ENCODE measurements around the gene LAMA1.
A peak's percentile ranks its signal among the peaks of the same experiment; 100 is the strongest.

The LAMA1 gene

DNA sequence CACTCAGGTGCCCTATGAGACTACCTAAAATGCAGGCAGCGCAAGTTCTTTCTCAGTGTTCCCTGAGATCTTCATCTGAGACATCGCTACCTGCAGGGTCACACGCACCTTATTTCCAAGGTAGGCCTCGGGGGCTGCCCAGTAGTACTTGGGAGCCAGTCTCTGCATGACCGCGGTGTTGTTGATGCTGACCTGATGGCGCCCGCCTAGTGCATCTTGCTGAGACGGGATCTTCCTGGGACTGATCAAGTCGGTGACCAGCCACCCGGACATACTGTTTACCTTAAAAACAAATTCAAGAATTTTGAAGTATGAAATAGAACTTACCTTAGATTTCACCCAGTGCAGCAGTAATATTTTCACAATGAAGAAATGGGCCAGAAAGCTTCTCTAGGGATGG lies 80.1 kb downstream of the LAMA1 start:
- DNase-seq = no peak

DNA sequence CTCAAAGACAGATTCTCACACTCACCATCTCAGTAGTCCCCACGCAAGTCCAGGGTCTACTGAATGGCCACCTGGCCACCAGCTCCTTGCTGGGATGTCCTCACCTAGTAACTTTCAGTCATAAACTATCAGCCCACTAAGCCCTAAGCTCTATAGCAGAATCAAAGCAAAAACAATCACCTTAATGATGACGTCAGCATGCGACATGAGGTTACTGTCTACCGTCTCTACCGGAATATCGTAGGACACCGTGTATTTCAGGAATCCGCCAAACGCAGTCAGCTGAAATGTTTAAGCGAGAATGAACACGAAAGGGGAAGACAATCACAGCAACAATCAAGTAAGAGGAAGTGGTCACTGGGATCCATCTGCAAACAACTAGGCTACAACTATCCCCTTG lies 81.8 kb downstream of the LAMA1 start:
- no peak for DNase-seq

DNA sequence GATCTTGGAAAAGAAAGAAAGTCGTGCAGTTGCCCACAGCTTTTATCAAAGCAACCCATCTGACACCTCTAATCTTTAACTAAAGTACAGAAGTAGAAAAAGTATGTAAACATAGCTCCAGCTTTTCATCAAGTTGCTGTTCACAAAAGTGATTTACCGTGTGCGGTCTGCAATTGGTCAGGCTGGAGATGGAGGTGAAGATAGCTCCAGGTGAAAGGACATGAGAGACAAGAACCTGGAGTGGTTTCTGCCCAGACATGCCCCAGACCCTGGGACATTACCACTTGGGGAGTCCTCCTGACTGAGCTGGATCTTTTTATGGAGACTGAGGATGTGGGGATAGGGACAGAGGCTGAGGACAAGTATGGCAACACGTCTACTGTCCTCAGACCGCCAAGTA lies 82.7 kb downstream of the LAMA1 start:
- DNase-seq = no peak

DNA sequence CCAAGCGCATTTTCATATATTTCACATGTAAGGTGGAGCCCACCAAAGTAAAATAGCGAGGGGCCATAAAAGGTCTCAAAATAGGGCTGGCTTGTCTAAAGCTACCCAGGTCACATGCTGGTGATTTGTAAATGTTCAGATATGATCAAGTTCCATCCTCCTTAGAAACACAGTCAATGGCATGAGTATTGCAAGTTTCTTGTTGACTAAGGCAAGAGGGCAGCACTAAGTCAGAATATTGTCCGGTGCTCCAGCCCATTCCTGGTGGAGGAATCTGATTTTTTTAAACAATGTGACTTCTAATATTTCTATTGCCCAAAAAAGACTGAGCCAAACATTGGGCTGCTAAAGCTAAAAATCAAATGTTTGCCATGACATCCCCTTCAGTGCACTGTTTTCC lies 85.1 kb downstream of the LAMA1 start:
- DNase-seq = no peak

DNA sequence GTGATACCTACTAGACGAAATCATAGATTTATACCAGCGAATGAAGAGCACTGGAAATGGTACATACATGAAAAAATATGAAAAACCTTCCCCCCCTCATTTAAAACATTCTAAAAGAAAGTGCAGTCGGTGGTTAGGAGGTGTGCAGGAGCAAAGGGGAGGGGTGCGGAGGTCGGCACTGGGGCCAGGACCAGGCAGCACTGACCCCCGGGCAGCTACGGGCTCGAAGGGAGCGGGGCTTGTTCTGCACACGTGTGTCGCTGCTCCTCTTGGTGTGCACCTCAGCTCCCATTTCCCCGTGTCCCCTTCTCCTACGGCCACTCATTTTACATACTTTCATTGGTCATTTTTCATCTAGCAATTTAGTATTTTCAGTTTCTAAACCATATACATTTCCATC lies 89.0 kb downstream of the LAMA1 start:
- DNase-seq = no peak

DNA sequence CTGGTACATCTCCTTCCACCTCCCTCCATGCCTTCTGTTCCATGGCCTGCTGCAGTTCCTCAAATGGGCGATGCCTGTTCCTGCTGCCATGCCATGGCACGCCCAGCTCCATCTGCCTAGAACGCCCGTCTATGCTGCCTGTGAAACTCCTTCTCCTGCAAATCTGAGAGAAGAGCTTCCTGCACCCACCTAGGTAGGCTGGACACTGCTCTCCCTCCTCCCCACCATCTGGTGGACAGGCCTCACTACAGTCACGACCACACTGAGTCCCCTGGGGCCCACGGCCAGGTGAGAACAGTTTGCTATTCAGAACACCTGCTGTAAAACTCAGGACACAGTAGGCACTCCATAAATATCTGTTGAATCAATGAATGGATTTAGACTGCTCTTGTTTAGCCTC lies 92.4 kb downstream of the LAMA1 start:
- DNase-seq = no peak

DNA sequence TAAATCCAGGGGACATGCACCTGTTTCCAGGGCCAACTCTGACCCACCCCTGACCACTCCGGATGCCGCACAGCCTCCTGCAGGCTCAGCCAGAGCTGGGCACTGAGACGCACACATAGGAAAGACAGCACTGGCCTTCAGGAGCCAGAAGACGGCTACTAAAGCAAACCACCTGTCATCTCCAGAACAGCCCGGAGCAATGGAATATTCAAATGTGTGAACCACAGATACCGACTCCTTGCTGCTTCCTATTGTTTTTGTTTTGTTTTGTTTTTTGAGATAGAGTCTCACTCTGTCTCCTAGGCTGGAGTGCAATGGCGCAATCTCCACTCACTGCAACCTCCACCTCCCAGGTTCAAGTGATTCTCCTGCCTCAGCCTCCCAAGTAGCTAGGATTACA lies 94.0 kb downstream of the LAMA1 start:
- no peak for DNase-seq

DNA sequence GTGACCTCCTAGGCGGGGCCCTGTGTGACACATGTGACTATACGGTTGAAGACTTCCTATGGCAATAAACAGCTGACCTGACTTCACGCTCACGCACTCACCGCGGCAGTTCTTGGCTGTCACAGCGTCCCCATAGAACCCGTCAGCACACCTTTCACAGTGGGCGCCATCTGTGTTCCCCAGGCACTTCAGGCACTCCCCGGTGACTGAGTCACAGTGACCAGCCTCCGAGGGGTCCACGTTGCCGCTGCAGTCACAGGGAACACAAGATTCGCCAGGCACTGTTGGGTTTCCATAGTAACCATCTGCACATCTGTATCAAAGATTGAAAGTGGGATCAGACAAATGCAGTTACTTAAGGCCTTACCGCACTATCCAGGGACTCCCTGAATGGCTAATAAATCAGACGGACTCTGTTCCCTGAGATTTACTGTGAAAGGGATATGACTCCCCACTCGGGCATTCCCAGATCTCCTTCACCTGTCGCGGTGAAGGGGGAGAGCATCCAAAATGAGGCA lies 94.5 kb downstream of the LAMA1 start:
- DNase-seq = no peak

DNA sequence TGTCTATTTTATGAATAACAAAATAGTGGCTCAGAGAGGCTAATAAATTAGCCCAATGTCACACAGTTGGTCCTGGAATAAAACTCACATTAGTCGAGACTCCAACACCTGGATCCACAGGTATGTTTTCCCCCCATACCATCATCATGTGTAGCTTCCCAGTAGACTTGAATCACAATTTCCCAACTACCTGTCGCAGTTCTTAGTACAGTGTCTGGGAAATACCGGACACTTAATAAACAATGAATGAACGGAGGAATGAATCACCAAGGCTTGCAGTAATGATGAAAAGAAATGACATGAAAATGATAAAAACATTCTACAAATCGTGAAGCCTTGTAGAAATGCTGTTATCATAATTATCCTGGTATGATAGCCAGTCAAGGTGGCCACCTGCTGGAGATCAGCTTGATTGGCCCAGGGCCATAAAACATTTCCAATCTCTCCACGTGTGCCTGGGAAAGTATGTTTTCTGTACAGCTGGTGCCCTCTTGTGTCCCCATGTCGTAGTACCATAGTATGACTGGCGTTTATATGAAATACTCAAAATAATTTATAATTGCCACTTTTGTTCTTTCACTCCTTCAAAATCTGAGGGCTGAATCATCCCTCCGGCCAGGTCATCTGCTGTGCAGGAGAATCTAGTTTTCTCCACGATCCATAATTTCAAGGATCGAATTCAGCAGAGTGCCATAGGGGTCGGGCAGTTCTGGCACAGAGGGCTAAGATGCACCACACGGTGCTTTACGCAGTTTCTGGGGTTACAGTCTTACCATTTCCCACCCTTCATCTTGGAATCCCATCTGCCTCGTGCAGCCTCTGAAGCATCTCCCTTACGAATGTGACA lies 95.4 kb downstream of the LAMA1 start:
- DNase-seq = no peak

DNA sequence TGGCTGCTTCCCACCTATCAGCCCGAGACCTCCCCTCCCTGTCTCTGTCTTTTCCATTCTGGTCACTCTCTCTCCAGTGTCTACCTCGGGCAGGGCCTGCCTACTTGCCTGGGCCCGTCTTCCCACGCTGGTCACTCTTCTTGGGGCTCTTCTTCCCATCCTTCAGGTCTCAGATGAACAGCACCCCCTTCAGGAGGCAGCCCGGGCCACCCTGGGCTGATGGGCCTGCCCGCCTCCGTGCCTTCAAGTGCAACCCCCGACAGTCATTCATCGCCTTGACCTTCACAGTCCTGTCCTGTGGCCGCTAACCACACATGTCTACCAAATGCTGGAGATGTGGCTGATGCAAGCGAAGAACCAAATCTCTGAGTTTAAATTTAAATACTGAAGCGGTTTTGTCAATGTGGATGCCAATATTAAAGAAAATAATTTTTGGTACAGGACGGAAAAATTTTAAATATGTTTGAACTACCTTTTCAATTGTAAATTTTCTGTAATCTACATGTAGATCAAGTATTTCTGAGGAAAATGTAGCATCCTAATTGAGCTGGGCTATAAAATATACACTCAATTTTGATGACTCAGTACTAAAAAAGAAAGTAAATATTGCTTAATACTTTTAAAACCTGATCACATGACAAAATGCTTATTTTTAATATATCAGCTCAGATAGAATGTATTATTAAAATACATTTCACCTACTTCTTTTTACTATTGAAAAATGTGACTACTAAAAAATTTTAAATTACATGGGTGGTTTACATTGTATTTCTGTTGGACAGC lies 96.4 kb downstream of the LAMA1 start:
- no peak for DNase-seq

DNA sequence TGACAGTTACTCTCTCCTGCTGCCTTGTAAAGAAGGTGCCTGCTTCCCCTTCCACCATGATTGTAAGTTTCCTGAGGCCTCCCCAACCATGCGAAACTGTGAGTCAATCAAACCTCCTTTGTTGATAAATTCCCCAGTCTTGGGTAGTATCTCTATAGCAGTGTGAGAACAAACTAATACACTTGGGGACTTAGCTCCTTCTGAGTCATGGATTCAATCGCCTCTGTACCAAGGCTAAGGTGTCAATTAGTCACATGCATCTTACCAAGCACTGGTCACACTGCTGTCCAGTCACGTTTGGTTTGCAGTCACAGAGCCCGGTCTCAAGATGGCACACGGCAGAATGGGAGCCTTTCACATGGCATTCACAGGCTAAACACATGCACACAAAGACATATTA lies 100.6 kb downstream of the LAMA1 start:
- DNase-seq = no peak

DNA sequence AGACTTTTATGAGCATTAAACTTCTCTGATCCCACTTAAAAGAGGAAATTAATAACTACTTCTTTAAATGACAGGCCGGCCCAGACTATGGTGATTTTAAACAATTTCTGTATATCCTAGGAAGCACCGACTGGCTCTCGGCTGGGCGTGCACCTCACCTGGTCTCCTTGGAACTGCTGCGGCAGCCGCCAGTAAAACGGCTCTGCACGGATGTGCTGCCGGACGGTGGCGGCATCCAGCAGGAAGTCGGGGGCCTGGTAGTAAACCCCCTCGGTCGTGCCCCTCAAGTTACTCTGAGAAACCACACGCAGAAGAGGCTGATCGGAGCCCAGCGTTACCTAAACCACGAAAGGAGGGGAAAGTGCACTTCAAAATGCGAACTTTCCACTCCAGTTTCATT lies 106.5 kb downstream of the LAMA1 start:
- DNase-seq = no peak

DNA sequence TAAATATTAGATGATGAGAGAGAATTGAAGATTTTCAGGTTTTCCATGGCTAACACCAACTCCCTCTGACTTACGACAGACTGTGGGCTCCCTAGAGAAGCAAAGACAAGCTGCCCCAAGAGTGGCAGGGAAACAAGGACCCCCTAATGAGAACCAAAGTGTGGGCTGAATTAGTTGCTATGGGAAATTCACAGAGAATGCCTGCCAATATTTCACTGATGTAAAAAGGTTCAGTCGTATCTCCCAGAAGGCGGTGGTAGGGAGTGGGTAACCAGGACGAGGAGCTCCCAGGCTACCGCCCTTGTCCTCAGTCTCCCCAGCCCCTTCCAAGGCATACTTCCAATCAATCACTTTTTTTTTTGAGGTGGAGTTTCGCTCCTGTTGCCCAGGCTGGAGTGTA lies 113.6 kb downstream of the LAMA1 start:
- DNase-seq = no peak

DNA sequence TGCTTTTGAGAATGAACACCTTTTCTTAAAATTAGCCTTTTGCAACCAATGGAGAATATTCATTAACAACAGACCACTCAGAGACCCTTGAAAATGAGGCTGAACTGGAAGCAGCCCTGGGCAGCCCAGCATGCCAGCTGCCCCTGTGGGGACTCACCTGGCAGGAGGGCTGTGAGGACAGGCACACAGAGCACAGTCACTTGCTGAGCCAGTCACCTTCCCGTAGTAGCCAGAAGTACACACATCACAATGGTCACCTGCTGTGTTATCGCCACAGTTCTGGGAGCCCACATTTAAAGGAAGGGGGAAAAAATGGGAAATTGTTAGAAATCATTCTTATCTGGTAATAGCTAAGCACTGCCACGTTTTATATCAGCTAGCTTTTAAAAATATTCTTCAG lies 115.5 kb downstream of the LAMA1 start:
- DNase-seq = no peak

DNA sequence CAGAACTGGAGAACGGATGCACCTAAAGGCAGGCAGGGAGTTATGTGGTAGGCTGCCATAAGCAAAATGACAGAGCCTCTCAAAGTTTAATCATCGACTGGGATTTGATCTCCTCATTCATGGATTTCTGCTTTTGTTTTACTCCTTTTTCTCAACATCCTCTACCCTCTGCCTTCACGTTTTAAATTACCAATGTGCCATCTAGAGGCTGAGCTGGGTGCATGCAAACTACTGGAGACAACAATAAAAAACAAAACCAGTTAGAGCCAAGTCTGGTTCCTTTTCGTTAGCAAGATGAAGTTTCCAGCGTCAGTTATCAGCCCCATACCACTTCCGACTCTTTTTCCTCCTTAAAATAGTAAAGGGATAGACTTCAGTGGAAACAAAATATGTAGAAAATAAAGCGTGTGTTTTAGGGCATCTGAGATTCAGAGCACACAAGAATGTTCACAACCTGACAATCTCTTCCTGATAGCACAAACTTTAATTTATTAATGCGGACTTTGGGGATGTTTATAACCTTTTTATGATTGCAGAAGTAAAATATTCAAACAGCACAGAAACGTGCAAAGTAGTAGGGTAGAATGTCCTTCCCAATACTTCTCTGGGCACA lies 117.0 kb downstream of the LAMA1 start:
- DNase-seq = no peak

DNA sequence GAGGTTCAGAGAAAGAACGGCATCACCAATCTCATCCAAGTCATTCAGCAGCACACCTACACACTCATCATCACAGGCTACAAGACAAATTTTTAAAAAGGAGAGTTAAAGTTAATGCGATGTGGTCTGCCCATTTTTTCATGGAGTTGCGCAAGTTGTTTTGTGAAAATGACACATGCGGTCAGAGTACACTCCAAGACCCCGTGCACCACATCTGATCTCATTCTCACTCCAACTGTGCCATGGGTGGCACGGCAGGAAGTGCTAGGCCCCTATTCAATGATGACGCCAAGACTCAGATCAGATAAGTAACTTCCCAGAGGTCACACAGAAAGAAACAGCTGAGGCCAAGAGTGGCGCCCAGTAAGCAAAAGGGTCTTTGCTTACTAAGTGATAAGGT lies 119.8 kb downstream of the LAMA1 start:
- no peak for DNase-seq

DNA sequence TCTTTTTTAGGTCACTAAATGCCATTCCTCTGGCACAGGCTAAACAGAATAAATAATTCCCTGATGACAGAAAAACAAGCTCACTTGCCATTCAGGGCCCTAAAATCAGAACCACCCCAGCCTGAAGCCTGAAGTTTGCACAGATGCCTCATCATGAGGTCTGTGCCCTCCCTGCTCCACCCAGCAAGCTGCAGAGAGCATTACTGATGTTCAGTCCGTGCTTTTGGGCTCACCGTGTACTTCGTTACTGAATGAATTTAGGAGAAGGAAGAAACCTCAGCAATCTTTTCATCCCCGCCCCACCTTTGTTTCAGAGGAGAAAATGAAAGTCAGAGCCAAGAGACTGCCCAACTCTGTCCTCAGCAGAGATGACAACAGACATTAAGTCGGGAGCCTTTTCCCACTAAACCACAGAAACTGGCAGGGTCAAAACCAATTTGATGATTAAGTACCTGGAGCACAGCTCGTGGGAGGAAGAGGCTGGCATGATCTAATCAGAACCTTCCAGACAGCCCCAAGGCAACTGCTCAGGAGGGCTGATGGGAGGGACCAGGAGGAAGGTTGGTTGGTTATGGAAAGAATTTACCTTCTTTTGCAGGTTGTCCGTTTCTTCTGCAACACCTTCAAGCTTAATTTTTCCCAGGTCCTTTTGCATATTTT lies 122.7 kb downstream of the LAMA1 start:
- peak; percentile 1 for DNase-seq

DNA sequence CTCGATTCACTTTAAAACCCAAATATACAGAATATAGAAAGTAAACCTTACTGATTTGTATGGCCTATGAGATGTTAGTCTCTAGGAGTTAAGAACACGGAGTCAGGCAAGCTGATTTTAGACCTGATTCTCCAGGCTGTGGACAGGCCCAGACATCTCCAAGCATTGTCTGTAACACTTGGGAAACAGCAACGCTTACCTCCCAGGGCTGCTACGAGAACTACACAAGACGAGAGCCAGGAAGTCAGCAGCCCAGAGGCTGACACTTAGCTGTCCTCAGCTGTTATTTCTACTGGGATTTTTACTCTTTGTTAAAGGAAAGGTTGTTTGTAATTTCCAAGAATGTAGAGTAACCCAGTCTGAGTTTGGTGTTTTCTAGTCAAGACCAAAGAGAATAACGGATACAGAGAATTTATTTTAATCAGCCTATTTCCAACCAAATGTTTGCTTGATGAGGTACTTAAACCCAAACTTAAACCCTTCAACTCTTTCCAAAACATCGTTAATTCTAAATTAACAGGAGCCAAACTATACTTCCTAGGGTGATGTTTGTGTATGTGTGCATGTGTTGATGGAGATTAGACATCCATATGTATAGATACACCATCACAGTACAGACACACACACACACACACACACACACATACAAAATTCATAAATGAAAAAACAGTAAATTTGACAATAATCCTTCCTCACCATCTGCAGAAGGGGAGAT lies 123.4 kb downstream of the LAMA1 start:
- no peak for DNase-seq

DNA sequence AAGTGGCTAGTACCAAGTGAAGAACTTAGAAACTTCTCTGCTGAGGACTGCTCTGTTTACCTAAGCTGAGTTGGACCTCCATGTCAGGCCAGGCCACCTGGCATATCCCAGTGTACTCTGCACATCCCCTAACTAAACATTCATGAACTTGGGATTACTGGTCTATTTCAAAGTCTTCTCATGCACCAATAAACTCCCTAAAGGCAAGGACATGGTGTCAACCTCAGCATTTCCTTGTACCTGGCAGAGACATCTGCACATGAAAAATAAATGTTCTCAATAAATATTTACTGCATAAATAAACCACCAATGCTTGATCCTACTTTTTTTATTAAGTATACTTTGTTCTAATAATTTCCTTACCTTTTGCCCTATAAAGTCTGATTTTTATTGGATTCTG lies 124.8 kb downstream of the LAMA1 start:
- no peak for DNase-seq

DNA sequence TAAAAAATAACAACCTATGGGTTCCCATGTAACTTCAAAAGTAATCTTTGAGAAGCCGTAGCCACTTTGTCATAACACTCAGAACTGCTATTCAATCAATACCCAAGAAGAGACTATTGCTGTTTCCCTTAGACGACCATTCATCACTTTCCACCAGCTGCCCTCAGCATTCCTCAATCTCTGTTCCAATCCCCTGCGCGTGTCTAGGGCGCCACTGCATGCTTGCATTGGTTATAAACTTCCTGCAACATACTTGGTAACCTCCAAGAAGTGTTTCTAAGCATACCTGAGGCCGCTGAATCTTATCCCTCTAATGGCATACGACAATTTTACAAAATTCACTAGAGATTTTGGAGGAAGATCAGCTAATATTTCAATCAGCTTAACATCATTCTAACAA lies 134.2 kb downstream of the LAMA1 start:
- no peak for DNase-seq

DNA sequence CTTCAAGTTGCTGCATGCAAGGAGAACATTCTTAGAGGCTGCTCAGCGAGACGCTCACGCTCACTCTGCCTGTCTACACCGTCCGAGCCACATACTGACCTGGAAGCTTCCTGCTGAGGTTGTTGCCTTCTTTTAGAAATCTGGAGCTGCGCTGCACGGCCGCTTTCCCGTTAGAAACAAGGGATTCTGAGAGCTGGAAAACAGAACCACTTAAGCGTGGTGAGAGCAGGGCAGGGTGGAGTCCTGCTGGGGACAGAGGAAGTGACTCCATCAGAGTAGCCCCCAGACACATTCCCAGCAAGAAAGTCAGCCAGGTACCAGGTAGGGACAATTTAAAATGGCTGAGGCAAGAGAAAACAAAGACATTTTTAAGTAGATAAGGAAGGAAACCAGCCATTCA lies 135.2 kb downstream of the LAMA1 start:
- no peak for DNase-seq

DNA sequence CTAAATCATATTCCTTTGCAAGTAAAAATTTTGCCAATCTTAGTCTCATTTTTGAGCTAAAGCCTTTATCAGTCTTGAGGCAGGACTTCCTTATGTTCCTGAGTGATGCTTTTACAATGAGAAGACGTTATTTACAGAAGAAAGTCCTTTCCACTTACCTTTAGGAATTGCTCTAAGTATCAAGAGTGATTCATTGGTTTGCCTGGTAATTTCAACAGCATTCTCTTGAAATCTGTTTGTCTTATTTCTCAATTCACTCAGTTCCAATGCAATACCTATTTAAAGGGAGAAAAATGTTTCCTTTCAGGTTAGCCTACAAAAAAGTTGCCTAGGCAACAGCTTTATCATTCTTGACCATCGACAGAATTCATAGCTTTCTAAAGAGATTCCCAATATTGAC lies 137.2 kb downstream of the LAMA1 start:
- DNase-seq = no peak

DNA sequence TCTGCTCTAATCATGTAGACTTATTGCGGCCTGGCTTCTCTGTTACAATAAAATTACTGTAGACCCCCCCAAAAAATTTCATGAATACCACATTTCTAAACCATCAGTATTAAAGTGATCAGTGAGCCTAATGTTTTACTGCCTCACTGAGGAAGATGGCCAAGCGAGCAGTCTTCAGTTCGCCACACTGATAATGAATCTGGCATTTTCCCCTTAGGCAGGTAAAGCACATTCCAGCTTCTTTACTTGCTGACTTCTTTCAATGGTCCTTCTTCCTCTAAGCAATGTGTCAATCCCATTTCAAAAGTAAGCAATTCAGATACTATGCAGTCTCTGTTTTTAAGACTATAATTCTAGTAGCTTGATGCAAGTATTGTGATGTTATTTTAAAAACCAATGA lies 137.6 kb downstream of the LAMA1 start:
- no peak for DNase-seq

All from T1000 (cell line).